PC-3 (cell line): Measurements from ENCODE around the gene RUFY2. TPM values are rescaled to one million over a fixed set of nuclear protein-coding genes. Genes with fewer than 3 reads are reported as not detected.

Experiments
- ATAC-seq: fragments of 200-7000 bp; cut with Tn5 transposase; 2 replicates; pipeline ENCODE4 v1.9.1; 2020; ENCODE audit warnings: mild to moderate bottlenecking, moderate library complexity
- BruUV-seq: library from RNA; stranded (reverse); fragments of 400-500 nt; replicated peaks from 2 replicates; lab custom pipeline; 2021; lab: Mats Ljungman, UMichigan
- CTCF ChIA-PET: fragments of 300-600 bp; sonication (Branson Sonifier 250); formaldehyde crosslinking; loops from one replicate; lab custom pipeline; 2022; ENCODE audit warnings: antibody characterized with exemption; lab: Charles Lee
- POLR2A ChIA-PET: fragments of 300-600 bp; sonication (Branson Sonifier 250); formaldehyde crosslinking; loops from one replicate; lab custom pipeline; 2022; ENCODE audit warnings: antibody characterized with exemption; ENCODE audit not compliant: unreplicated experiment; lab: Charles Lee
- DNase-seq: peaks from one replicate; pipeline ENCODE4 v3.0.0-alpha.2; 2015
- H2AFZ ChIP-seq: fragments of 300-600 bp; sonication (generic); 2 replicates; pipeline ENCODE4 v1.6.0; 2016; ENCODE audit warnings: antibody characterized with exemption, low read length
- H3F3A ChIP-seq: fragments of 300-600 bp; sonication (generic); one replicate; pipeline ENCODE4 v1.6.0; 2017; ENCODE audit warnings: antibody characterized with exemption, low read length, control low read depth, mild to moderate bottlenecking; ENCODE audit not compliant: unreplicated experiment
- H3K27ac ChIP-seq: fragments of 300-600 bp; sonication (generic); 2 replicates; pipeline ENCODE4 v1.5.1; 2016; ENCODE audit warnings: mild to moderate bottlenecking, low read length
- H3K27me3 ChIP-seq: fragments of 300-600 bp; sonication (generic); 2 replicates; pipeline ENCODE4 v1.6.1; 2016; ENCODE audit warnings: low read length, mixed read lengths
- H3K36me3 ChIP-seq: fragments of 300-600 bp; sonication (generic); 2 replicates; pipeline ENCODE4 v1.6.1; 2016; ENCODE audit warnings: low read depth, mixed run types, low read length, mixed read lengths
- H3K4me1 ChIP-seq: fragments of 300-600 bp; sonication (generic); 2 replicates; pipeline ENCODE4 v1.5.1; 2016; ENCODE audit warnings: low read length; ENCODE audit not compliant: insufficient read depth
- H3K4me2 ChIP-seq: fragments of 300-600 bp; sonication (generic); 2 replicates; pipeline ENCODE4 v1.6.0; 2016; ENCODE audit warnings: low read length
- H3K4me3 ChIP-seq: fragments of 300-600 bp; sonication (generic); 2 replicates; pipeline ENCODE4 v1.5.1; 2016; ENCODE audit warnings: mild to moderate bottlenecking, low read length, mixed read lengths
- H3K79me2 ChIP-seq: fragments of 300-600 bp; sonication (generic); 2 replicates; pipeline ENCODE4 v1.6.1; 2017; ENCODE audit warnings: low read length, mixed read lengths
- H3K9ac ChIP-seq: fragments of 300-600 bp; sonication (generic); 2 replicates; pipeline ENCODE4 v1.6.0; 2016; ENCODE audit warnings: mild to moderate bottlenecking, low read length
- H3K9me2 ChIP-seq: fragments of 300-600 bp; sonication (generic); replicated peaks from 2 replicates; pipeline ENCODE4 v1.6.1; 2016; ENCODE audit warnings: mixed run types, low read length, mixed read lengths
- H3K9me3 ChIP-seq: fragments of 300-600 bp; sonication (generic); 2 replicates; pipeline ENCODE4 v1.6.1; 2016; ENCODE audit warnings: low read length, mixed read lengths
- H4K20me1 ChIP-seq: fragments of 300-600 bp; sonication (generic); 2 replicates; pipeline ENCODE4 v1.6.1; 2016; ENCODE audit warnings: low read length, mixed read lengths
- CTCF ChIP-seq: fragments of 300-600 bp; sonication (generic); conservative IDR thresholded peaks from 2 replicates; pipeline ENCODE4 v1.5.1; 2017; ENCODE audit warnings: antibody characterized with exemption, low read depth, mild to moderate bottlenecking, low read length
- EZH2 ChIP-seq: fragments of 300-600 bp; sonication (generic); IDR thresholded peaks from one replicate; pipeline ENCODE4 v1.6.1; 2017; ENCODE audit warnings: antibody characterized with exemption, mild to moderate bottlenecking, low read length; ENCODE audit not compliant: unreplicated experiment
- EZH2phosphoT487 ChIP-seq: fragments of 300-600 bp; sonication (generic); IDR thresholded peaks from 2 replicates; pipeline ENCODE4 v1.6.1; 2018; ENCODE audit warnings: mild to moderate bottlenecking, antibody characterized with exemption, low read length, borderline replicate concordance
- intact Hi-C: fragments of 100-400 bp; cut with micrococcal nuclease; formaldehyde crosslinking; loops from 2 replicates; pipeline ENCODE4 v1.9.0; 2023
- total RNA-seq: library from RNA; depleted of rRNA; stranded (reverse); fragments of >200 nt; gene quantifications from 2 replicates; pipeline ENCODE4 v1.2.3, GENCODE V29; 2014

RUFY2 gene
- total RNA-seq, 1 experiment from 2014 or later = 18.3 TPM

- intact Hi-C loops = no loop called here
- Histone ChIP-seq H3K4me2 (no peak overlapping the region), H3K27ac (no peak overlapping the region), H3K9me3 (no peaks in the 10 kb centered on the region), H3K9me2 (no peaks in the 10 kb centered on the region), H3K36me3 (peaks cover 16% of the 10 kb centered on the region), H3K27me3 (no peaks in the 10 kb centered on the region), H4K20me1 (peaks cover 9% of the 10 kb centered on the region; the same call in 1 of the 2 replicates), H3K79me2 (peaks cover 46% of the 10 kb centered on the region), H2AFZ (no peak overlapping the region), H3K9ac (no peak overlapping the region), H3K4me3 (no peak overlapping the region), H3K4me1 (peaks cover 9% of the 10 kb centered on the region), H3F3A (no peaks in the 10 kb centered on the region)
- no peak for TF ChIP-seq EZH2phosphoT487
- TF ChIP-seq EZH2 = no peak
- TF ChIP-seq CTCF = no peak
- ChIA-PET POLR2A (interaction anchor here (0.8 kb wide), 1 partner anchor 8 kb away, joined by 10 read pairs; no protein-coding TSS in a partner anchor), CTCF (no interaction called here)
- ATAC-seq (no peak), DNase-seq (no peak)
- no TSS peak for BruUV-seq
These were observed 4.8 kb downstream of the RUFY2 start for GRCh38 chr10:68402276-68402675.

- Histone ChIP-seq H4K20me1 (no peaks in the 10 kb centered on the region), H3K4me2 (no peak overlapping the region), H3K36me3 (peaks cover 40% of the 10 kb centered on the region), H3K9ac (no peak overlapping the region), H3K27me3 (no peaks in the 10 kb centered on the region), H3K9me2 (no peaks in the 10 kb centered on the region), H3K27ac (no peak overlapping the region), H3K9me3 (no peaks in the 10 kb centered on the region), H3K79me2 (0 out of 2 replicates have a peak, but pooled peaks cover 6% of the 10 kb centered on the region), H2AFZ (no peak overlapping the region), H3K4me3 (no peak overlapping the region), H3F3A (no peaks in the 10 kb centered on the region), H3K4me1 (no peaks in the 10 kb centered on the region)
- intact Hi-C loops = no loop called here
- BruUV-seq = no TSS peak
- ATAC-seq (no peak; the same call in 1 of the 2 replicates), DNase-seq (no peak)
- no peak for TF ChIP-seq EZH2
- TF ChIP-seq EZH2phosphoT487 = no peak
- no peak for TF ChIP-seq CTCF
- POLR2A ChIA-PET = interaction anchor here (0.5 kb wide), 1 partner anchor 584 kb away, joined by 3 read pairs; no protein-coding TSS in a partner anchor
- CTCF ChIA-PET = no interaction called here
These were observed 10.1 kb downstream of the RUFY2 start for GRCh38 chr10:68397005-68397404.

- H3K4me1 ChIP-seq = no peaks in the 10 kb centered on the region
- ATAC-seq (no peak), DNase-seq (no peak)
- H3K9me3 ChIP-seq = no peaks in the 10 kb centered on the region
- no peaks in the 10 kb centered on the region for H4K20me1 ChIP-seq
- no peak overlapping the region for H3K9ac ChIP-seq
- H2AFZ ChIP-seq = no peak overlapping the region
- no peaks in the 10 kb centered on the region for H3K27me3 ChIP-seq
- H3K9me2 ChIP-seq = no peaks in the 10 kb centered on the region
- TF ChIP-seq CTCF (no peak), EZH2phosphoT487 (no peak)
- H3F3A ChIP-seq = no peaks in the 10 kb centered on the region
- no peak overlapping the region for H3K27ac ChIP-seq
- H3K4me2 ChIP-seq = no peak overlapping the region
- H3K79me2 ChIP-seq = no peaks in the 10 kb centered on the region
- intact Hi-C loops = no loop called here
- H3K36me3 ChIP-seq = peaks cover 36% of the 10 kb centered on the region
- CTCF ChIA-PET = interaction anchor here (0.6 kb wide), 1 partner anchor 37 kb away, joined by 3 read pairs; no protein-coding TSS in a partner anchor
- H3K4me3 ChIP-seq = no peak overlapping the region
- POLR2A ChIA-PET = no interaction called here
- BruUV-seq = no TSS peak
These were observed 21.3 kb downstream of the RUFY2 start for GRCh38 chr10:68385740-68386139.
